Fibroblast of mammary gland (primary cell): ENCODE data around the gene CUL3.
A peak's percentile ranks its signal among the peaks of the same experiment; 100 is the strongest.
"Not testable (repeated sequence)": the region's sequence is repeated elsewhere in the genome, so short reads cannot be mapped to it uniquely, and the experiment has no call there.

Source experiments
- DNase-seq: peaks from one replicate; pipeline ENCODE4 v3.0.0-alpha.2; 2010; ENCODE audit warnings: low read depth
- H3K4me3 ChIP-seq: 2 replicates; pipeline ENCODE4 v1.5.1; 2011; ENCODE audit warnings: low read depth, mild to moderate bottlenecking, low read length, moderate library complexity; ENCODE audit not compliant: control insufficient read depth
- TF ChIP-seq, protein P1 (sequence below): conservative IDR thresholded peaks from 2 replicates; pipeline ENCODE4 v1.5.1; 2011; ENCODE audit warnings: low read depth, low read length, inconsistent platforms; ENCODE audit not compliant: control insufficient read depth, insufficient read depth

Gene CUL3

DNA sequence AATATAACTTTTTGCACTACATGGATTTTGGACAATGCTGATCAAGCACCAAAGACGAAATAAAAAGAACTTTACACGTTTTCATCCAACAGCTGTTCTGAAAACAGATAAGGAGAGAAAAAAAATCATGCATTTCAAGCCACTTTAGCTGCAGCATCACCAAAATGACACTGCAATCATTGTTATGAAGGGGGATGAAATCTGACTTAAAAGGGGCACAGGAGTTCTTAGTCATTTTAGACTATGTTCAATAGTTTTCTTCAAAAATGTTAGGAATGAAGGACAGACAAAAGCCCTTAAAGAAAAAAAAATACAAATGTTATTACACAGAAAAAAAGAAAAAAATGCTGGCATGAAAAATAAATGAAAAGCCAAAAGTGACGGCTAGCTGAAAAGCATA lies 71.2 kb downstream of the CUL3 start:
- no peak for DNase-seq
- no peak overlapping the region for H3K4me3 ChIP-seq
- TF ChIP-seq, protein P1, sequence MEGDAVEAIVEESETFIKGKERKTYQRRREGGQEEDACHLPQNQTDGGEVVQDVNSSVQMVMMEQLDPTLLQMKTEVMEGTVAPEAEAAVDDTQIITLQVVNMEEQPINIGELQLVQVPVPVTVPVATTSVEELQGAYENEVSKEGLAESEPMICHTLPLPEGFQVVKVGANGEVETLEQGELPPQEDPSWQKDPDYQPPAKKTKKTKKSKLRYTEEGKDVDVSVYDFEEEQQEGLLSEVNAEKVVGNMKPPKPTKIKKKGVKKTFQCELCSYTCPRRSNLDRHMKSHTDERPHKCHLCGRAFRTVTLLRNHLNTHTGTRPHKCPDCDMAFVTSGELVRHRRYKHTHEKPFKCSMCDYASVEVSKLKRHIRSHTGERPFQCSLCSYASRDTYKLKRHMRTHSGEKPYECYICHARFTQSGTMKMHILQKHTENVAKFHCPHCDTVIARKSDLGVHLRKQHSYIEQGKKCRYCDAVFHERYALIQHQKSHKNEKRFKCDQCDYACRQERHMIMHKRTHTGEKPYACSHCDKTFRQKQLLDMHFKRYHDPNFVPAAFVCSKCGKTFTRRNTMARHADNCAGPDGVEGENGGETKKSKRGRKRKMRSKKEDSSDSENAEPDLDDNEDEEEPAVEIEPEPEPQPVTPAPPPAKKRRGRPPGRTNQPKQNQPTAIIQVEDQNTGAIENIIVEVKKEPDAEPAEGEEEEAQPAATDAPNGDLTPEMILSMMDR: no peak

DNA sequence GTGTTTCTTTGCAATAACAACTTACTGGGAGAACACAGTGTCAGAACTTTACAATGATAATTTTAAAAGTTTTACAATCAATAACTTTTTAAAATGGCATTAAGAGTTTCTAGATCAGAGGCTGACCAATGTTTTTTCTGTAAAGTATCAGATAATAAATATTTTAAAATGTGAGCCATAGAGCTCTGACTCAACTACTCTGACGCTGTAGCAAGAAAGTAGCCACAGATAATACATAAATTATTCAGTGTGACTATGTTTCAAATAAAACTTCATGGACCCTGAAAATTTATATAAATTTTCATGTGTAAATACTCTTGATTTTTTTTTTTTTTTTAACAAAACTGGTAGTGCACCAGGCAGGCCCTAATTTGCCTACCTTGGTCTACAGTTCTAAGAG lies 77.4 kb downstream of the CUL3 start:
- no peak for DNase-seq
- H3K4me3 ChIP-seq: no peak overlapping the region
- TF ChIP-seq, protein P1: no peak

DNA sequence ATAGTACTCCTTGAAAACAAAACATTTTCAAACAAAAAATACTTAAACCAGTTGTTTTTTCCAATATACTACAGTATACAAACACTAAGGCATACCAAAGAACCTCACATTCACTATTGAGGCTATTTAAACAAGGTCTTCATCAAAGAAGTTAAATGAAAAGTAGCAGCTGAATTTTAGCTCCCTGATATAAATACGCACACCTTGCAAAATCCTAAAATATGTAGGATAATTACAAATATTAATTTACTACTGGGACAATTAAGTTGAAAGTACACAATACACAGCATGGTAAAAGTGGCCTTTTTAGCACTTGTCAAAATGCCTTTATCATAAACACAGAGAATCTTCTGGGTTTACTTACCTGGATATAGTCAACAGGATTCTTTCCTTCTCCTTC lies 78.7 kb downstream of the CUL3 start:
- no peak for DNase-seq

DNA sequence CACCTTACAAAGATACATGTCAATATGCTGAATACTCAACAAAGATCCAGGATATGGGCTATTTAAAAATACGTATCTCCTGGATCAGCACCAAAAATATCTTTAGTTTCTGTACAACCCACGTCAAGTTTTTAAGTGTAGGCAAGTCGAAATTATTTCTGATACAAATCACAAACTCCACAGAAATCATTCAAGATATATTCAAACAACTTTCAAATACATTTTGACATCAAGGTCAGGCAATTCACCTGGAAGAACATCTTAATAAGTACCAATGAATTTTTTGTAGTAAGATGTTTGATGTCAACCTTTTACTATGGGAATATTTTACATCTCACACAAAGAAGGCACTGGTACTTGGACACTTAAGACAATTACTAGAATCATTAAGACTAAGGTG lies 86.2 kb downstream of the CUL3 start:
- no peak for DNase-seq
- TF ChIP-seq, protein P1: no peak
- no peak overlapping the region for H3K4me3 ChIP-seq

More for the DNA sequence above, 78.7 kb downstream of the CUL3 start:
- TF ChIP-seq, protein P1: no peak
- H3K4me3 ChIP-seq: no peak overlapping the region

DNA sequence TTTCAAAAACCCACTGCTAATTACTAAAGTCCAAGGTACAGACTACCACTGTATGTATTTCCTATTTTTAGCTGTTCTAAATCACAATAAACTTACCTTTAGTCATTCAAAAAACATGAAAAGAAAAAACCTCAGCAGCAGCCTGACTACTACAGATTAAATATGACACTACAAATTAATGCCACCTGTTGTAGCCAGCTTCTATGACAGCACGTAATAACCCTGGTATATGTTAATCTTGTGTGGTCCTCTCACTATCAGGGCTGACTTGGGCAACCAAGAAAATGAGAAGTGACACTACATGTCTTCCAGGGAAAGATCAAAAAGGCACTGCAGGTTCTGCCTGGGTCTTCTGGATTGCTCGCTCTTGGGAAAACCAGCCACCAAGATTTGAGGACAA lies 92.6 kb downstream of the CUL3 start:
- TF ChIP-seq, protein P1: no peak
- H3K4me3 ChIP-seq: no peak overlapping the region
- peak; percentile 7 for DNase-seq

DNA sequence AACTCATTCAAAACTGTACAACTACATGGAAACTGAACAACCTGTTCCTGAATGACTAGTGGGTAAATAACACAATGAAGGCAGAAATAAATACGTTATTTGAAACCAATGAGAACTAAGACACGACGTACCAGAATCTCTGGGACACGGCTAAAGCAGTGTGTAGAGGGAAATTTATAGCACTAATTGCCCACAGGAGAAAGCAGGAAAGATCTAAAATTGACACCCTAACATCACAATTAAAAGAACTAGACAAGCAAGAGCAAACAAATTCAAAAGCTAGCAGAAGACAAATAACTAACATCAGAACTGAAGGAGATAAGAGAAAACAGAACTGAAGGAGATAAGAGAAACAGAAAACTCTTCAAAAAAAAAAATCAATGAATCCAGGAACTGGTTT lies 97.2 kb downstream of the CUL3 start:
- H3K4me3 ChIP-seq, DNase-seq: not testable (repeated sequence)

DNA sequence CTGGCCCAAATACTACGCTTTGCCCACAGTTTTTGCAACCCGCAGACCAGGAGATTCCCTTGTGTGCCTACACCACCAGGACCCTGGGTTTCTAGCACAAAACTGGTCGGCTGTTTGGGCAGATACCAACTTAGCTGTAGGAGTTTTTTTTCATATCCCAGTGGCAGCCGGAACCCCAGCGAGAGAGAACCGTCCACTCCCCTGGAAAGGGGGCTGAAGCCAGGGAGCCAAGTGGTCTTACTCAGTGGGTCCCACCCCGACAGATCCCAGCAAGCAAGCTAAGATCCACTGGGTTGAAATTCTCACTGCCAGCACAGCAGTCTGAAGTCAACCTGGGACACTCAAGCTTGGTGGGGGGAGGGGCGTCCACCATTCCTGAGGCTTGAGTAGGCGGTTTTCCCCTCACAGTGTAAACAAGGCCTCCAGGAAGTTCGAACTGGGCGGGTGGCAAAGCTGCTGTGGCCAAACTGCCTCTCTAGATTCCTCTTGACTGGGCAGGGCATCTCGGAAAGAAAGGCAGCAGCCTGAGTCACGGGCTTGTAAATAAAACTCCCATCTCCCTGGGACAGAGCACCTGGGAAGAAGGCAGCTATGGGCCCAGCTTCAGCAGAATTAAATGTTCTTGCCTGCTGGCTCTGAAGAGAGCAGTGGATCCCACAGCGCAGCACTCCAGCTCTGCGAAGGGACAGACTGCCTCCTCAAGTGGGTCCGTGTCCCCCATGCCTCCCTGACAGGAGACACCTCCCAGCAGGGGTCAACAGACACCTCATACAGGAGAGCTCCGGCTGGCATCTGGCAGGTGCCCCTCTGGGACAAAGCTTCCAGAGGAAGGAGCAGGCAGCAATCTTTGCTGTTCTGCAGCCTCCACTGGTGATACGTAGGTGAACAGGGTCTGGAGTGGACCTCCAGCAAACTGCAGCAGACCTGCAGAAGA lies 99.8 kb downstream of the CUL3 start:
- peak; percentile 87 for DNase-seq
- H3K4me3 ChIP-seq: not testable (repeated sequence)

DNA sequence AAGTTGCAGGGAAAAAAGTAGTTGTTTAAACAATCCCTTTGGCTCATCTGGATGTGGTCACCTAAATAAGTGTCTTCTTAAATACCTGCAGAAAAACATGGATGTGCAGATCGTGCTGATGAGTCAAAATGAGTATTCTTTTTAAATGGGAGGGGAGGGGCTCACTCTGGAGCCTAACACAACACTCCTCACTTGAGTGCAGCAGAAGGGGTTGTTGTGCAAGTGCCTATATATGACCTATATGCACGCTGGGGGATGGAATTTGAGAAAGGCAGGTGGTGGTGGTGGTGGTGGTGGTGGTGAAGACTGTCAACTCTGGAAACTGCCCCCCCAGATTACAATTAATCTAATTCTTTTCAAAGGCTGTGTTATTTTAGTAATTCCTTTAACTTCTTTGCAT lies 105.3 kb downstream of the CUL3 start:
- no peak for DNase-seq
- H3K4me3 ChIP-seq: no peak overlapping the region
- TF ChIP-seq, protein P1: no peak
